ENCODE results near the gene CDH23. TPM values are rescaled to one million over a fixed set of nuclear protein-coding genes. Genes with fewer than 3 reads are reported as not detected.

CDH23 gene
- total RNA-seq, 4 donors from 2014 or later: 7.1 to 56.2 (median 25.4) TPM

DNA sequence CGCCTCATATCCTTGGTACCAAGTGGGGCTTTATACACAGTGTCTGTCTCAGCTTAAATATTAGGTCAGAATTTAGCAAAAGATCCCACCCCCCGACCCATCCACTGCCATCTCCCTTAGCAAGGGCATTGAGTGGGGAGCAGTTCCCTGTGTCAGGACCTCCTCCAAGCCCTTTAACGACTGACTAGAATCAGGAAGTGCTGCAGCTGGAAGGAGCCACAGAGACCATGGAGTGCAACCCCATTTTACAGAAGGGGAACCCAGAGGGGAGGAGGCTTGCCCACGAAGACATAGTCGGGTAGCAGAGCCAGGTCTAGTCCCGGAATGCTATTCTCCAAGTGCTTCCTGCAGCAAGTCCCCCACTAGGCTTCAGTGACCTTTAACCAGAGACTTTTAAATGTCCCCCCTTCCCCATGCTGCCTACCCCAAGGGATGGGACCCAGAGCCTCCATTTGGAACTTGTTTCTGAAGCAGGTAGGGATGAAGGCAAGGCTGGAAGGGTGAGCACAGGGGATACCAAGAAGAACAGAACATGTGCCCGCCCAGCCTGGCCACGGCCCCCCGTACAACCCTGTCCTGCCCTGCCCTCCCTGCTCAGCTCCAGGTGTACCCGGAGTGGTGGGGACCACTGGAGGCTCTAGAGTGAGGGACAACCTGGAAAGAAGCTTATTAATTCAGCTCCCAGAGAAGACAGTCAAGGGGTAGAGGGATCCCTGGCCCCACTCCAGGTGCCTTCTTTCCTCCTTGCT, 281.5 kb downstream of the CDH23 start:
- H3K4me1 ChIP-seq: no peaks in the 10 kb centered on the region

GRCh38 chr10:71679425-71679824, 282.7 kb downstream of the CDH23 start:
- intact Hi-C loops (cut with DNase I; ENCODE audit: low total_unique reads): no loop called here
- no peak overlapping the region for H3K4me3 ChIP-seq
- no peak for DNase-seq
- H3K4me1 ChIP-seq: no peaks in the 10 kb centered on the region
- no peak for TF ChIP-seq POLR2A (IDR thresholded peaks at IDR 0.05)
- TF ChIP-seq, protein P1, sequence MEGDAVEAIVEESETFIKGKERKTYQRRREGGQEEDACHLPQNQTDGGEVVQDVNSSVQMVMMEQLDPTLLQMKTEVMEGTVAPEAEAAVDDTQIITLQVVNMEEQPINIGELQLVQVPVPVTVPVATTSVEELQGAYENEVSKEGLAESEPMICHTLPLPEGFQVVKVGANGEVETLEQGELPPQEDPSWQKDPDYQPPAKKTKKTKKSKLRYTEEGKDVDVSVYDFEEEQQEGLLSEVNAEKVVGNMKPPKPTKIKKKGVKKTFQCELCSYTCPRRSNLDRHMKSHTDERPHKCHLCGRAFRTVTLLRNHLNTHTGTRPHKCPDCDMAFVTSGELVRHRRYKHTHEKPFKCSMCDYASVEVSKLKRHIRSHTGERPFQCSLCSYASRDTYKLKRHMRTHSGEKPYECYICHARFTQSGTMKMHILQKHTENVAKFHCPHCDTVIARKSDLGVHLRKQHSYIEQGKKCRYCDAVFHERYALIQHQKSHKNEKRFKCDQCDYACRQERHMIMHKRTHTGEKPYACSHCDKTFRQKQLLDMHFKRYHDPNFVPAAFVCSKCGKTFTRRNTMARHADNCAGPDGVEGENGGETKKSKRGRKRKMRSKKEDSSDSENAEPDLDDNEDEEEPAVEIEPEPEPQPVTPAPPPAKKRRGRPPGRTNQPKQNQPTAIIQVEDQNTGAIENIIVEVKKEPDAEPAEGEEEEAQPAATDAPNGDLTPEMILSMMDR (IDR thresholded peaks at IDR 0.05): no peak
- H3K9me3 ChIP-seq: no peaks in the 10 kb centered on the region
- no peaks in the 10 kb centered on the region for H3K36me3 ChIP-seq
- no peaks in the 10 kb centered on the region for H3K27me3 ChIP-seq
- no peak overlapping the region for H3K27ac ChIP-seq

More for the DNA sequence above, 281.5 kb downstream of the CDH23 start:
- no peaks in the 10 kb centered on the region for H3K9me3 ChIP-seq
- intact Hi-C loops (cut with DNase I; ENCODE audit: low total_unique reads): no loop called here
- no peaks in the 10 kb centered on the region for H3K36me3 ChIP-seq
- no peak for TF ChIP-seq POLR2A (IDR thresholded peaks at IDR 0.05)
- TF ChIP-seq, protein P1 (IDR thresholded peaks at IDR 0.05): no peak
- no peak for DNase-seq
- H3K4me3 ChIP-seq: no peak overlapping the region
- no peaks in the 10 kb centered on the region for H3K27me3 ChIP-seq
- H3K27ac ChIP-seq: no peak overlapping the region

- no peak for TF ChIP-seq POLR2A (IDR thresholded peaks at IDR 0.05)
- TF ChIP-seq, protein P1 (IDR thresholded peaks at IDR 0.05): no peak
- no peak for DNase-seq
- Histone ChIP-seq H3K9me3 (no peaks in the 10 kb centered on the region), H3K4me1 (no peaks in the 10 kb centered on the region), H3K27ac (no peak overlapping the region), H3K27me3 (no peaks in the 10 kb centered on the region), H3K4me3 (no peak overlapping the region), H3K36me3 (no peaks in the 10 kb centered on the region)
- intact Hi-C loops (cut with DNase I; ENCODE audit: low total_unique reads): no loop called here
These were observed 285.3 kb downstream of the CDH23 start for GRCh38 chr10:71681977-71682376.

- H3K36me3 ChIP-seq: no peaks in the 10 kb centered on the region
- intact Hi-C loops (cut with DNase I; ENCODE audit: low total_unique reads): no loop called here
- DNase-seq: no peak
- no peak overlapping the region for H3K4me3 ChIP-seq
- H3K9me3 ChIP-seq: no peaks in the 10 kb centered on the region
- no peaks in the 10 kb centered on the region for H3K27me3 ChIP-seq
- TF ChIP-seq, protein P1 (IDR thresholded peaks at IDR 0.05): no peak
- no peak for TF ChIP-seq POLR2A (IDR thresholded peaks at IDR 0.05)
- H3K4me1 ChIP-seq: no peaks in the 10 kb centered on the region
- no peak overlapping the region for H3K27ac ChIP-seq
These were observed 286.6 kb downstream of the CDH23 start for GRCh38 chr10:71683301-71683700.

DNA sequence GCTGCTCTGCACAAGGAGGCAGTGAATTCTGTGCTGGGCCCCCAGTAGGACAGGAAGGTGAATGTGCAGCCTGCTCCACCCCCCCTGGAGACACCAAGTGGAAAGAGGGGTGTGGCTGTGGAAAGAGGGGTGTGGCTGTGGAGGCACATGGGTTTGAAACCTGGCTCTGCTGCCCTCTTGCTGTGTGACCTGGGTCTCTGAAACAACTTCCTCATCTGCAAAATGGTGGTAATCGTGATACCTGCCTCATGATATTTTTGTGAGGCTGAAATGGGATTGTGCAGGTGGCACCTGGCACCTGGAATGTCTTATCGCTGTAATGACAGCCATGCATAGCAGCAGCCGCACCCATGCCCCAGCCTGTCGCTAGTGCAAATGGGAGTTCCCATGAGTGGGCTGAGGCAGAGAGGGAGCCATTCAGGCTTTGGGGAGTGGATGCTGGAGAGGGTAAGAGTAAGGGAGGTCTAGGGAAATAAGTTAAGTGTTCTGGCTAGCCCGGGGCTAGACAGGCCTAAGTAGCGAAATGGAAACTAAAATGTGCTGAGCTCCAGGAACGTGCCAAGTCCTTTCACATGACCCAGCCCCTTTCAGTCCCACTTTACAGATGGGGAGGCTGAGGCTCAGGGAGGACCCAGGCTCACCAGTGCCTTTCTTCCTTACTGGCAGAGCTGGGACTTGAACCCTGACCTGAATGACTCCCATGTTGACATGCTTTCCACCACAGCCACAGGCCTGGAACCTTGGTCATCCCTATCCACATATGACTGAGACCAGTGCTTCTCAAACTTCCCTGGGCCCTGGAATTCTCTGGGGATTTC, 287.8 kb downstream of the CDH23 start:
- Histone ChIP-seq H3K4me3 (no peak overlapping the region), H3K27me3 (no peaks in the 10 kb centered on the region), H3K27ac (no peak overlapping the region), H3K9me3 (no peaks in the 10 kb centered on the region), H3K36me3 (no peaks in the 10 kb centered on the region), H3K4me1 (no peaks in the 10 kb centered on the region)
- intact Hi-C loops (cut with DNase I; ENCODE audit: low total_unique reads): no loop called here
- DNase-seq: no peak
- TF ChIP-seq, protein P1 (IDR thresholded peaks at IDR 0.05): no peak
- no peak for TF ChIP-seq POLR2A (IDR thresholded peaks at IDR 0.05)

All from uterus (tissue), 4 donors.